C4-2B (cell line): Measurements from ENCODE around the gene CWC27.

ENCODE experiments used
- H3K27ac ChIP-seq: fragments of 450-650 bp; 2 replicates; pipeline ENCODE4 v1.5.1; 2017
- ZFX ChIP-seq: fragments of 450-650 bp; IDR thresholded peaks from 2 replicates; pipeline ENCODE4 v1.6.1; 2017
- TF ChIP-seq, protein P1 (sequence below): fragments of 450-650 bp; conservative IDR thresholded peaks from 2 replicates; pipeline ENCODE4 v1.5.1; 2017; ENCODE audit warnings: mild to moderate bottlenecking

CWC27 gene

DNA sequence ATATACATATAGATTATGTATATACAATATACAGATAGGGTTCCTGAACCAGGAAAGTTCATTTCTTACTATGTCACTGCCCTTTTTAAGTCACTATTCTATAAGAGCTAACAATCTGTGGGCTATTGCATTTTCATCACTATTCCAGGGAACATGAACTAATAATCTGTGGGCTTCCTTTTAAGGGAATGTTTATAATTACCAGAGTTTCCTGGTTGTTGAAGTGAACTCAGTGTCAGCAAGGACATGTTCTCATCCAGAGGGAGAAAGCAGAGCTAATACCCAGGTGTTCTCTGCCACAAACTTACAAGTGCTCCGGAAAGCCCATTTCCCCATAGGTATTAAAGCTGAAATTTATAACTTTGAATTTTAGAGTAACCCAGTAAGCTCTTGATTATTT is 69.6 kb downstream of the CWC27 start:
- no peak overlapping the region for H3K27ac ChIP-seq
- no peak for TF ChIP-seq ZFX
- TF ChIP-seq, protein P1, sequence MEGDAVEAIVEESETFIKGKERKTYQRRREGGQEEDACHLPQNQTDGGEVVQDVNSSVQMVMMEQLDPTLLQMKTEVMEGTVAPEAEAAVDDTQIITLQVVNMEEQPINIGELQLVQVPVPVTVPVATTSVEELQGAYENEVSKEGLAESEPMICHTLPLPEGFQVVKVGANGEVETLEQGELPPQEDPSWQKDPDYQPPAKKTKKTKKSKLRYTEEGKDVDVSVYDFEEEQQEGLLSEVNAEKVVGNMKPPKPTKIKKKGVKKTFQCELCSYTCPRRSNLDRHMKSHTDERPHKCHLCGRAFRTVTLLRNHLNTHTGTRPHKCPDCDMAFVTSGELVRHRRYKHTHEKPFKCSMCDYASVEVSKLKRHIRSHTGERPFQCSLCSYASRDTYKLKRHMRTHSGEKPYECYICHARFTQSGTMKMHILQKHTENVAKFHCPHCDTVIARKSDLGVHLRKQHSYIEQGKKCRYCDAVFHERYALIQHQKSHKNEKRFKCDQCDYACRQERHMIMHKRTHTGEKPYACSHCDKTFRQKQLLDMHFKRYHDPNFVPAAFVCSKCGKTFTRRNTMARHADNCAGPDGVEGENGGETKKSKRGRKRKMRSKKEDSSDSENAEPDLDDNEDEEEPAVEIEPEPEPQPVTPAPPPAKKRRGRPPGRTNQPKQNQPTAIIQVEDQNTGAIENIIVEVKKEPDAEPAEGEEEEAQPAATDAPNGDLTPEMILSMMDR = no peak

DNA sequence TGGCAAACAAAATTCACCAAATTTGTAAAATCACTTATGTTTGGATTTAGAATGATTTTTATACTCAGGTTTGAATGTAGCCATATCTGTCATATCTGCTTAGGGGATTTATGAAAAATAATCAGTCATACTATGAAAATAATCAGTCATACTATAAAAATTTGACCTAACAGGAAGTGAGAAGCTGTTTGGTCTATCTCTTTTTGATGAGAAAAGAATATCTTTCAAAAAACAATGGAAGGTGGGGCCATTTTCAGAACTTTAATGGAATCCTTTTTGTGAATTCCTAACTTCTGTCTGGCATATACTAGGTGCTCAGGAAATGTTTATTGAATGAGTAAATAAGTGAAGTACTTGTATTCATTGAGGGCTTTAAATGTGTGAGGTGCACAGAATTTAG is 70.1 kb downstream of the CWC27 start:
- TF ChIP-seq, protein P1 = no peak
- no peak overlapping the region for H3K27ac ChIP-seq

DNA sequence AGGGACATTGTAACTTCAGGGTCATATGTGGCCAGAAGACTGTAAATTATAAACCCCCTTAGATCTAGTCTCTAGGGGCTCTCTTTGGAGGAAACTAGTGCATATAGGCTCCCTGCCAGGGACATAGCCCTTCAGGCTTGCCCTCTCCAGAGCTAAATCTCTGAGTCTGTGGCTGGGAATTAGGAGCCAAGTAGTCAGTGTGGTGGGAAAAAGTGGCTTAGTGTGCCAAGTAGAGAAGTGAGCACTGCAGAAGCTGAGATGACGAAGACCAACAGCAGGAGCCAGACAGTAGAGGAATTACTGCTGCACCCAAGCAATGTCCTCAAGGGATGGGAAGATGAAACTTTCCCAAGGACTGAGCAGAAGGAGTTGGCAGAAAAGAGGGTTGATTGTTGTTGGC is 71.2 kb downstream of the CWC27 start:
- H3K27ac ChIP-seq = no peak overlapping the region
- no peak for TF ChIP-seq ZFX
- TF ChIP-seq, protein P1 = no peak

DNA sequence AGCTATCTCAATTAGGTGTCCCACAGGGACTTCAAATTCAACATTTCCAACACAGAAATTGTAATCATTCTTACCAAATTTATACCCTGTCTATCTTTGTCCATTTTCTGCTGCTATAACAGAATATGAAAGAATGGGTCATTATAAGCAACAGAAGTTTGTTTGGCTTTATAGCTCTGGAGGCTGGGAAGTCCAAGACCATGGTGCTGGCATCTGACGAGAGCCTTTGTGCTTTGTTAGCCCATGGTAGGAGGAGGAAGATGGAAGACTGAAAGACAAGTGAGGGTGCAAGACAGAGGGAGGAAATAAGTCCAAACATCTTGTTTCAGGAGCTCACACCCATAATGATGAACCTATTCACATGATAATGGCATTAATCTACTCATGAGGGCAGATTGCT is 72.2 kb downstream of the CWC27 start:
- TF ChIP-seq ZFX = no peak
- TF ChIP-seq, protein P1 = no peak
- H3K27ac ChIP-seq = no peak overlapping the region

DNA sequence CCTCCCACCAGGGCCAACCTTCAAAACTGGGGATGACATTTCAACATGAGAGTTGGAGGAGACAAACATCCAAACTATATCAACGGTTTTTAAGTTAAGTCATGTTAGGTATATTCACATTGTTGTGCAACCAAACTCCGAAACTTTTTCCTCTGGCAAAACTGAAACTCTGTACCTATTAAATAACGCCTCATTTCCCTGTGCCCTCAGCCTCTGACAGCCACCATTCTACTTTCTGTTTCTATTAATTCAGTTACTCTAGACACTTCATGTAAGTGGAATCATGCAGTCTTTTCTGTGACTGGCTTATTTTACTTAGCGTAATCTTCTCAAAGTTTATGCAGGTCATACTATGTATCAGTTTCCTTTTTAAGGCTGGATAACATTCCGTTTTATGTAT is 85.0 kb downstream of the CWC27 start:
- TF ChIP-seq ZFX = no peak
- TF ChIP-seq, protein P1 = no peak

DNA sequence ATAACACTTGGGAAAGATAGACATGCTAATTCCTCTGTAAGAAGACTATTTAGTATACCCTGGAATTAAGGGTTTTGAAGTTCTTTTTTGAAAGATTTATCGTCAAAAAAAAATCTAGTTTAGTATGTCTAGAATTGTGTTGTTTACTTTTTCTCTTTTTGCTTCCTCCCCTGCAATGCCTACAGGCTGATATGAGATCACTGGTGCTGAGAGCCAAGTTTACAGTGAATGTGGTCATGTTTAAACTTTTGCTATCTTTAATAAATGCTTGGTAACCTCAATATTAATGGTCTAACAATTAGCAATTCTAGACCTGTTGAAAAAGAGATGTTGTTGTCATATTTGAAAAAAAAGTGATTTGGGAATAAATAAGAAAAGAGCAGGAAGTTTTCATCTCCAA is 86.1 kb downstream of the CWC27 start:
- TF ChIP-seq ZFX = no peak
- TF ChIP-seq, protein P1 = no peak
- no peak overlapping the region for H3K27ac ChIP-seq

More for the DNA sequence above, 85.0 kb downstream of the CWC27 start:
- H3K27ac ChIP-seq = no peak overlapping the region

DNA sequence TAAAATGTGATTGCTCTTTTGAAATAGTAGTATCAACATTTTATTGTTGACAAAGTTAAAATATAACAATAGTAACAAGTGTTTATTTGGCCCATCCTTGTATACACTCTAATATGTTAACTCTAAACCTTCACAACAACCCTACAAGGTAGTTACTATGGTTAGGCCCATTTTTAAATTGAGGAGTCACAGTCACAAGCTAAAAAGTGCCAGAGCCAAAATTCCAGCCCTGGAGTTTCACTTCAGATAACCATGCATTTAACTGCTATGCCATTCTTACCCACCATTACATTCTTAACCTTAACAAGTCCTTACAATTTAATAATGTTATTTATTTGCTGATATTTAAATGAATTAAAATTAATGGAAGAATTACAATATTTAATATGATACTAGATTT is 91.2 kb downstream of the CWC27 start:
- no peak overlapping the region for H3K27ac ChIP-seq
- TF ChIP-seq, protein P1 = no peak
- TF ChIP-seq ZFX = no peak
